A673 (cell line): Measurements from ENCODE around the gene SF3B4. TPM values are rescaled to one million over a fixed set of nuclear protein-coding genes. Genes with fewer than 3 reads are reported as not detected.
"Not testable (repeated sequence)": the region's sequence is repeated elsewhere in the genome, so short reads cannot be mapped to it uniquely, and the experiment has no call there.

ENCODE experiments used
- BruUV-seq: library from RNA; stranded (reverse); fragments of 400-500 nt; replicated peaks from 2 replicates; lab custom pipeline; 2021; lab: Mats Ljungman, UMichigan
- CTCF ChIA-PET: fragments of 300-600 bp; sonication (Branson Sonifier 250); formaldehyde crosslinking; loops from one replicate; lab custom pipeline; 2022; ENCODE audit warnings: antibody characterized with exemption; lab: Charles Lee
- POLR2A ChIA-PET: fragments of 300-600 bp; sonication (Branson Sonifier 250); formaldehyde crosslinking; loops from one replicate; lab custom pipeline; 2022; ENCODE audit warnings: antibody characterized with exemption; ENCODE audit not compliant: low non-redundant PET; lab: Charles Lee
- DNase-seq: peaks from one replicate; pipeline ENCODE4 v3.0.0-alpha.2; 2015; ENCODE audit warnings: low spot score
- H3K27ac ChIP-seq: fragments of 200-600 bp; sonication (generic); 2 replicates; pipeline ENCODE4 v1.5.1; 2016; ENCODE audit warnings: mixed run types, low read depth, mild to moderate bottlenecking, mixed read lengths, antibody characterized with exemption, low read length; ENCODE audit not compliant: poor library complexity, severe bottlenecking
- H3K27me3 ChIP-seq: fragments of 200-600 bp; sonication (generic); replicated peaks from 2 replicates; pipeline ENCODE4 v1.6.1; 2017; ENCODE audit warnings: mixed run types, low read depth, mild to moderate bottlenecking, mixed read lengths, antibody characterized with exemption, low read length; ENCODE audit not compliant: insufficient read depth, poor library complexity
- H3K36me3 ChIP-seq: fragments of 200-600 bp; sonication (generic); 2 replicates; pipeline ENCODE4 v1.6.1; 2016; ENCODE audit warnings: mixed run types, mild to moderate bottlenecking, mixed read lengths, antibody characterized with exemption, low read length; ENCODE audit not compliant: insufficient read depth, poor library complexity, severe bottlenecking
- H3K4me1 ChIP-seq: fragments of 200-600 bp; sonication (generic); 2 replicates; pipeline ENCODE4 v1.6.1; 2017; ENCODE audit warnings: mixed run types, mild to moderate bottlenecking, mixed read lengths, antibody characterized with exemption, low read length; ENCODE audit not compliant: insufficient read depth, poor library complexity, severe bottlenecking
- H3K4me3 ChIP-seq: fragments of 200-600 bp; sonication (generic); 2 replicates; pipeline ENCODE4 v1.5.1; 2016; ENCODE audit warnings: low read depth, mixed run types, mild to moderate bottlenecking, mixed read lengths, low read length; ENCODE audit not compliant: poor library complexity, severe bottlenecking
- H3K9me3 ChIP-seq: fragments of 200-600 bp; sonication (generic); 2 replicates; pipeline ENCODE4 v1.6.1; 2016; ENCODE audit warnings: mixed run types, low read depth, mild to moderate bottlenecking, mixed read lengths, antibody characterized with exemption, low read length; ENCODE audit not compliant: poor library complexity, severe bottlenecking
- CTCF ChIP-seq: fragments of 300-800, 200-600 bp; sonication (generic); conservative IDR thresholded peaks from 2 replicates; pipeline ENCODE4 v1.5.1; 2017; ENCODE audit warnings: low read depth, mild to moderate bottlenecking, antibody characterized with exemption, low read length, moderate library complexity, mixed read lengths
- EZH2 ChIP-seq: fragments of 200-600 bp; sonication (generic); IDR thresholded peaks from 2 replicates; pipeline ENCODE4 v1.6.1; 2017; ENCODE audit warnings: borderline replicate concordance, low read depth, mild to moderate bottlenecking, mixed read lengths, antibody characterized with exemption, low read length; ENCODE audit not compliant: poor library complexity, severe bottlenecking
- intact Hi-C: fragments of 100-400 bp; cut with micrococcal nuclease; formaldehyde crosslinking; loops from one replicate; pipeline ENCODE4 v1.10.0; 2022; ENCODE audit not compliant: unreplicated experiment
- total RNA-seq: library from RNA; stranded (reverse); gene quantifications from 2 replicates; pipeline ENCODE4 v1.2.3, GENCODE V29; 2021

The SF3B4 gene
- total RNA-seq, 1 experiment from 2014 or later, result 137 TPM

- no peak for DNase-seq
- no peak overlapping the region for H3K4me3 ChIP-seq
- ChIA-PET CTCF (interaction anchor here (0.7 to 1.1 kb wide), 3 partner anchors 43 to 244 kb away, joined by 3 to 4 read pairs (median 3); partner anchors contain the start of gene BOLA1), POLR2A (no interaction called here)
- no peak for TF ChIP-seq CTCF
- TF ChIP-seq EZH2, result no peak
- BruUV-seq, result TSS peak; percentile 25
- peaks cover 8% of the 10 kb centered on the region for H3K36me3 ChIP-seq
- no peaks in the 10 kb centered on the region for H3K27me3 ChIP-seq
- no peak overlapping the region for H3K27ac ChIP-seq
- intact Hi-C loops, result no loop called here
- H3K4me1 ChIP-seq, result peaks cover 16% of the 10 kb centered on the region
- H3K9me3 ChIP-seq, result no peaks in the 10 kb centered on the region
Observed at GRCh38 chr1:149942885-149943284, 15.3 kb upstream of the SF3B4 start.

GRCh38 chr1:149942207-149942606, 14.6 kb upstream of the SF3B4 start:
- intact Hi-C loops, result no loop called here
- Histone ChIP-seq H3K36me3 (peaks cover 8% of the 10 kb centered on the region), H3K4me1 (peaks cover 21% of the 10 kb centered on the region), H3K27me3 (no peaks in the 10 kb centered on the region), H3K4me3 (no peak overlapping the region), H3K27ac (no peak overlapping the region), H3K9me3 (no peaks in the 10 kb centered on the region)
- ChIA-PET CTCF (interaction anchor here (0.7 to 1.1 kb wide), 3 partner anchors 43 to 245 kb away, joined by 3 to 4 read pairs (median 3); partner anchors contain the start of gene BOLA1), POLR2A (interaction anchor here (0.7 kb wide), 1 partner anchor 703 kb away, joined by 3 read pairs; no protein-coding TSS in a partner anchor)
- TF ChIP-seq CTCF, result peak; percentile 47; the same call in 1 of the 2 replicates
- no peak for TF ChIP-seq EZH2
- BruUV-seq, result no TSS peak
- peak; percentile 49 for DNase-seq

GRCh38 chr1:149940427-149940826, 12.8 kb upstream of the SF3B4 start:
- Histone ChIP-seq H3K4me3 (no peak overlapping the region), H3K27ac (peak overlapping the region; percentile 67), H3K27me3 (no peaks in the 10 kb centered on the region), H3K9me3 (no peaks in the 10 kb centered on the region), H3K4me1 (peaks cover 25% of the 10 kb centered on the region), H3K36me3 (peaks cover 8% of the 10 kb centered on the region)
- DNase-seq, result no peak
- ChIA-PET POLR2A (no interaction called here), CTCF (no interaction called here)
- no TSS peak for BruUV-seq
- intact Hi-C loops, result no loop called here
- TF ChIP-seq CTCF (no peak), EZH2 (no peak)

- H3K36me3 ChIP-seq, DNase-seq, H3K9me3 ChIP-seq, intact Hi-C loops, H3K27me3 ChIP-seq, BruUV-seq: not testable (repeated sequence)
- ChIA-PET CTCF (interaction anchor here (0.7 kb wide), 1 partner anchor 59 kb away, joined by 8 read pairs; no protein-coding TSS in a partner anchor), POLR2A (interaction anchor here (0.6 kb wide), 1 partner anchor 10 kb away, joined by 4 read pairs; no protein-coding TSS in a partner anchor)
- Histone ChIP-seq H3K4me3 (peak overlapping the region; percentile 44), H3K4me1 (peaks cover 25% of the 10 kb centered on the region), H3K27ac (peak overlapping the region; percentile 67)
Observed at GRCh38 chr1:149938668-149939003, 11.0 kb upstream of the SF3B4 start.
